ENCODE data around the gene CALR3.

- no peak for TF ChIP-seq CTCF (IDR thresholded peaks at IDR 0.05; ENCODE audit: low read depth, low read length)
- TF ChIP-seq EZH2phosphoT487 (IDR thresholded peaks at IDR 0.05; ENCODE audit: low read depth): no peak
These were observed 25.1 kb upstream of the CALR3 start for GRCh38 chr19:16520986-16521624.

Measured in OCI-LY3 (cell line).